UCSD-AML1 (cell line): ENCODE results near the gene SLC1A2.

ENCODE experiments used
- DNase-seq: peaks from one replicate; lab custom pipeline; 2025; ENCODE audit not compliant: unreplicated experiment; lab: John Stamatoyannopoulos, UW

The SLC1A2 gene

DNA sequence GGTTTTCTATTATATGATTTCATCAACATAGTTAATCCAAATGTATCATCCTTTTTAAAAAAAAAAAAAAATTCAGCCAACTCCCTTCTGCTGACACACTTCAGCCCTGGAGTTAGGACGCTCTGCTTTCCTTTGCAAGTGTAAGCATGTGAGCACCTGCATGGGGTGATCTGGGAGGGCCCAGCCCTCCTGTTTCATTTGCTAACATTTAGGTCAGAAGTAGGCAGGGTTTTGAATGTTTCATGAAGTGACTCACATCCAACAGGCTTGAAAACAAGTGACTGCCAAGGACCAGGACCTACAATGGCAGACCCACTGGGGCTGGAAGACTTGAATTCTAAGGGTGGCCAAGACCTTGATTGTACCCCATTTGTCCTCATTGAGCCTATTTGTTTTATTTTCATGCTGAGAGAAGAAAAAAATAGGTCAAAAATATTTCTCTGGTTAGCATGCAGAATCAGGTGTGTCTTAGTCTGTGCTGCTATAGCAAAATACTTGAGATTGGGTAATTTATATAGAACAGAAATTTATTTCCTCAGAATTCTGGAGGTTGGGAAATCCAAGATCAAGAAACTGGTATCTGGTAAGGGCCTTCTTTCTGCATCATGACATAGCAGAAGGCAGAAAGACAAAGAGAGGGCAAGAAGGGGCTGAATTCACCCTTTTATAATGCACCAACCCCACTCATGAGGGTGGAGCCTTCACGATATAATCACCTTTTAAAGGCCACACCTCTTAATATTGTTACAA, 142.8 kb downstream of the SLC1A2 start:
- DNase-seq, result no peak

- no peak for DNase-seq
Observed at GRCh38 chr11:35275786-35276170, 143.6 kb downstream of the SLC1A2 start.

DNA sequence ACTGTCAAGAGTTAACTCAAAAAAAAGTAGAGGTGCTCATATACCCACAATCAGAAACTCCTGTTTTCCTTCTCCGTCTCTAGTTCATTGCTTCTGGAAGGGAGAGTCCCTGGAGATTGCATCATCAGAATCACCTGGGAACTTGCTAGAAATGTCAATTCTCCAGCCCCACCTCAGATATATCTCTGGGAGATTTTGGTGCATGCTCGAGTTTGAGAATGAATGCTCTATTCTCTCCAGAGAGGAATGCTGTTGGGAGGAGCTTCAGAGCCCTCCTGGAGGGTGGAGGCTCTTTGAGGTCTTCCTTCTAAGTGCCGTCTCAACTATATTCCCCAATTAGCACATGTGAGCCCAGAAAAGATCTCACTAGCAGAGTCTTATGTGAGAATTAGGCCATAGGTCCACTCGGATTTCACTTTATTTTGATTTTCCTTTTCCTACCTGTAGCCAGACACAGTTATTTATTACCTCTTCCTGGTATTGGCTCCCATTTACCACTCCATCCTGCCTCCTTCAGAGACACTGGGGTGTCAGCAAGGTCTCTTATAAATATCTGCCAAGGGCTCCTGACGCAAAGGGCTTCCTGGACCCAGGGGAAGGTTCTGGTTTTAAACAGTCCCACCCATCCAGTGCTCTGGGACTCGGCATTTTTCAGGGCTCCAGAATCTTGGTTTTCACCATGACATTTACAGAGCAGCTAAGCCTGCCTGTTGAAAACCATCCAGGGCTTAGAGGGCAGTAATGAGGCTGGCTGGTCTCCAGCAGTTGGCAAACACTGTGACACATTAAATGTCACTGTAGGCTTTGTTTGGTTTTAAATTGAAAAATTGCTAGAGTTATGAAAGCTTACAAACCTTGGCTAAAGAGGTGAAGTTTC, 144.2 kb downstream of the SLC1A2 start:
- DNase-seq, result no peak

GRCh38 chr11:35272391-35272902, 146.9 kb downstream of the SLC1A2 start:
- peak; percentile 15 for DNase-seq

DNA sequence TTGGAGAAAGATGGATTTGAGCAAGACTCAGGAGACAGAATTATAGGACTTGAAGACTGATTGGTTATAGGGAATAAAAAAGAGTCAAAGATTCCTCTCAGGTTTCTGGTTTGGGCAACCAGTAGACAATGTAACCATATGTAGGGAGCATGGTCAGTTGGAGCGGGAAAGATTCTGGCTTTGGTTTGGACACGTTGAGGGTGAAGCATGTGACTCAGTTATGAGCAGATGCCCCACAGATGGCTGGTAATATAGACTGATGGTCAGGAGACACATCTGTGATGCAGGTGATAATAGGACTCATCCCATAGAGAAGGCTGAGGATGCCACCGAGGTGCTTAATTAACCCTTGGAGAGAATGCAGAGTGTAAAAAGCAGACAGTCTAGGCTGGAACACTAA, 148.3 kb downstream of the SLC1A2 start:
- no peak for DNase-seq

DNA sequence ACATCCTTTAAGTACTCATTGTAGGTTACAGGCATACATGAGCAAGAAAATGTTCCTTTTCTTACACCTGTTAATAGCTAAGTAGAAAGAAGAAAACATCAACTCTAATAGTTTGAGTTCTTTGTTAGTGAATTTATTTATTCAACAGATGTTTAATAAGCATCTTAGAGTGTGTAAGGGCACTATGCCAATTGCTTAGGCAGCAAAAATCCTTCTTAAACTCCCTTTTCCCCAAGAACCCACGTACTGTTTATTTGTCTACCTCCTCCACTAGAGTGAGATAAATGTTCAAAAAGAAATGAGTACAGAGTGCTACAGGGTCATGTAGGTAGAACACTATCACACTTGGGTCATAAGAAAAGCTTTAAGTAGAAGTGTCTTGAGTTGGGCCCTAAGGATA, 149.0 kb downstream of the SLC1A2 start:
- DNase-seq, result no peak

- DNase-seq, result no peak
Observed at GRCh38 chr11:35267504-35267903, 151.9 kb downstream of the SLC1A2 start.

DNA sequence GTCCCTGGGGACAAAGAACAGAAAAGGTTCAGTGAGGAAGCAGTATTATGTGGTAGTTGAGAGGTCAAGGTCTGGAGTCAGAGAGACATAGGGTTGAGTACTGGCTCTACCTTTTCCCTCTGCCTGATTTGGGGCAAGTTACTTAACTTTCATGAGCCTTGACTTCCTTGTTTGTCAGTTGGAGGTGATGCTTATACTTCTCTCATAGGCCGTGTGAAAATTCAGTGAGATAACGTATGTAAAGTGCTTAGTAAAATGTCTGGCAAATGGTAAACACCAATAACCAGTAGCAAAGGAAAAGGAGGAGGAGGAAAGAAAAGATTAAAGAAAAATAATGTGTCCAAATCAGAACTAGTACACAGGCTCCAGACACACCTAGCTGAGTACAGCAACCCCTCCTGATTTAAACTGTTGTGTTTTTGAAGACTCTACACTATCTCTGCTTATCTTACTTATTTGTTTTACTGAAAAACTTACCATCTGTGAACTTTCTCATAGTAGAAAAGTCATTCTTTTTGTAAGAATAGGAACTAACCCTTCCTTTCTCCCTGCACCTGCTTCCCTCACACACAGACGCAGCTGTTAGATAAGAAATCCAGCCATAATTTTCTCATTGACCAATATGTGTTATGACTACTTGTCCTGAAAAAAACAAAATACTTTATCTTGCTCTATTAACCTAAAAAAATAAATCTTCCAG, 153.5 kb downstream of the SLC1A2 start:
- no peak for DNase-seq

GRCh38 chr11:35262735-35263134, 156.6 kb downstream of the SLC1A2 start:
- DNase-seq, result no peak

- no peak for DNase-seq
Observed at GRCh38 chr11:35262056-35262455, 157.3 kb downstream of the SLC1A2 start.

DNA sequence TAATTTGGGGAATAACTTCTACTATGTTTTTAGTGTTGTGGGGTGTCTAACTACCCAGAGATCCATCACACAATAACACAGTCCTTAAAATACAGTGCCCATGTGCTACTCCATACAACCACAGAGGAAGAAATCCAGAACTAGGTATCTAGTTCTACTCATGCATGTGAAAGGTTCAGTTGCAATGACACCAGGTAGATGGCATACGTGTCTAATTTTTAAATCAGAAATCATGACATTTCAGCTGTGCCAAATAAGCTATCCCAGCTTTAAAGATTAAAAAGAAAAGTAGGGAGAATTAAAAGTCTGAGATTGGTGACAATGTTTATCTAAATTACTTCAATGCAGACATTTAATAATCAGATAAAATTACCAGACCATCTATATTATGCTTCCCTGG, 158.2 kb downstream of the SLC1A2 start:
- no peak for DNase-seq

- no peak for DNase-seq
Observed at GRCh38 chr11:35260342-35260985, 158.9 kb downstream of the SLC1A2 start.

- no peak for DNase-seq
Observed at GRCh38 chr11:35259529-35259928, 159.8 kb downstream of the SLC1A2 start.

DNA sequence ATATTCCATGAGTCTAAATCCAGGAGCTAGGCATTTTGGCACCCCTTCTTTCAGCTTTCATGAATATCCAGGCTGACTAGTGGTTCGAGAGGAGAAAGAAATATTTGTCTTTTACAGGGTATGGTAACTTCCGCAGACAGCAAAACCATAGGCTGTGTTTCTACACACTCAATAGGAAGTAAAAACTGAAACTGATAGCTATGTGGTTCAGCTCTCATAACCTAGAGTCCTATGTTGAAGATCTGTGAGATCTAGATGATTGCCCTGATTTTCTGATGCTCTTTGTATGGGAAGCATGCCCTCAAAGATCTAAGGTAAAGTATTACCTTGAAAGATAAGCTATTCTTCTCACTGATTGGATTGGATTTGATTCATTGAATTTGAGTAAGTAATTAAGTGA, 162.1 kb downstream of the SLC1A2 start:
- DNase-seq, result no peak

GRCh38 chr11:35256296-35256695, 163.1 kb downstream of the SLC1A2 start:
- DNase-seq, result no peak

GRCh38 chr11:35255514-35255913, 163.8 kb downstream of the SLC1A2 start:
- no peak for DNase-seq

DNA sequence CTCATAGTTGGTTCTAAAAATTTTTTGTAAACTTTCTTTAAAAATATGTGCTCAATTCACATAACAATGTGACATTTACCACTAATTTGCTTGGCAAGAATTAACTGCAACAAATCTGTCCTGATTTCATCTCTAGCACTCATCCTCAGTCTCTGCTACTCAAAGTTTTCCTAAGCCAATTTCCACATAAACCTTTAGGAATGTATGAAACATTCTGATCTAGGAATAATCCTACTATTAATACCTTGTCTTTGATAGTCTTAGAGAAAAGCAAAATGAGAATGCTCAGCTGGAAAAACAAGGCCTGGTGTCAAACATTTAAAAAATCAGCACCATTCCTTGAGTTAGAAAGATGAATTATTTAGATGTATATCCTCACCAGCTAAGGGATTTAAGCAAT, 166.1 kb downstream of the SLC1A2 start:
- DNase-seq, result no peak

GRCh38 chr11:35250621-35251020, 168.7 kb downstream of the SLC1A2 start:
- DNase-seq, result no peak

- no peak for DNase-seq
Observed at GRCh38 chr11:35250192-35250591, 169.2 kb downstream of the SLC1A2 start.

DNA sequence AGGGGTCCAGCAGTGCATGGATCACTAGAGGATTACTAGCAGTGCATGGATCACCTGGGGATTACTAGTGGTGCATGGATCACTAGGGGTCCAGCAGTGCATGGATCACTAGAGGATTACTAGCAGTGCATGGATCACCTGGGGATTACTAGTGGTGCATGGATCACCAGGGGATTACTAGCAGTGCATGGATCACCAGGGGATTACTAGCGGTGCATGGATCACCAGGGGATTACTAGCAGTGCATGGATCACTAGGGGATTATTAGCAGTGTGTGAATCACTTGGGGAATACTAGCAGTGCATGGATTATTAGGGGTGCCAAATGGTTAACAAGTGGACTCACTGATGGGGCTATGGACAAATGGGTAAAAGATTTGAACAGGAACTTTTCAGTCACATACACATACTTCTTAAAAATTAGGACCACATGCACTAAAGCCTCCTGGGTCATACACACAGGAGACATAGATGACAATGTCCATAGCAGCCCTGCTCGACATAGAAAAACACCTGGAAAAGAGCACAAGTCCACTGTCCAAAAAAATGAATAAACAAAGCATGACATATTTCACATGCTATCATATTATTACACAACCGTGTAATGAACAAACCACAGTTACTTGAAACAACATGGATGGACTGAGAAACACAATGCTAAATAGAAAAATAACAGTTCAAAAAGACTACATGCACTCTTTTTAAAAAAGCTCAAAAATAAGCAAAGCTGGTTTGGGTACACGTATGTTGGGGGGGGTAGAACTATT, 170.6 kb downstream of the SLC1A2 start:
- no peak for DNase-seq
